ENCODE measurements around the gene AFMID.
"Not testable (repeated sequence)": the region's sequence is repeated elsewhere in the genome, so short reads cannot be mapped to it uniquely, and the experiment has no call there.

AFMID gene

DNA sequence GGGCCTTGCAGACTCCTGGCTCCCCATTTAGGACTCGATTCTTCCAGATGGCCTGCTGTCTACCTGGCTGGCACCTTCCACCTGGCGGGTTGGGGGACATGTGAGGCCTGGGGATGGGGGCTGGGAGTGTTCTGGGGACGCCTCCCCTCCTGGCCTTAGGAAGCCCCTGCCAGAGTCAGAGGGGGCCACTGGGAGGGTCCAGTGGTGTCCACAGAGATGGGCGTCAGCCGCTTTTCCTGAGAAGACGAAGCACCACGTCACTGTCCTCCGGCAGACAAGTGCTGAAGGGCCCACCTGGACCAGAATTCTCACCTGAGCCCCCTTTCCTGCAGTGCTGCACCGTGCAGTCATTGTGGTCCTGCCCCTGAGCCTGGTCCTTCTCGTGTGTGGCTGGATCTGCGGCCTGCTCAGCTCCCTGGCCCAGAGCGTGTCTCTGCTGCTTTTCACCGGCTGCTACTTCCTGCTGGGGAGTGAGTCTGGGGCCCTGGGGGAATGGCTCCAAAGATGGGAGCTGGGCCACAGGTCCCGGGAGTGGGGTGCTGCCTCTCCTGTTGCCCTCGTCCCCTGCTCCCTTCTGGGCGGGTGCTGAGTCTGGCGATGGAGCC lies 47.2 kb downstream of the AFMID start:
- TF ChIP-seq, protein P1, sequence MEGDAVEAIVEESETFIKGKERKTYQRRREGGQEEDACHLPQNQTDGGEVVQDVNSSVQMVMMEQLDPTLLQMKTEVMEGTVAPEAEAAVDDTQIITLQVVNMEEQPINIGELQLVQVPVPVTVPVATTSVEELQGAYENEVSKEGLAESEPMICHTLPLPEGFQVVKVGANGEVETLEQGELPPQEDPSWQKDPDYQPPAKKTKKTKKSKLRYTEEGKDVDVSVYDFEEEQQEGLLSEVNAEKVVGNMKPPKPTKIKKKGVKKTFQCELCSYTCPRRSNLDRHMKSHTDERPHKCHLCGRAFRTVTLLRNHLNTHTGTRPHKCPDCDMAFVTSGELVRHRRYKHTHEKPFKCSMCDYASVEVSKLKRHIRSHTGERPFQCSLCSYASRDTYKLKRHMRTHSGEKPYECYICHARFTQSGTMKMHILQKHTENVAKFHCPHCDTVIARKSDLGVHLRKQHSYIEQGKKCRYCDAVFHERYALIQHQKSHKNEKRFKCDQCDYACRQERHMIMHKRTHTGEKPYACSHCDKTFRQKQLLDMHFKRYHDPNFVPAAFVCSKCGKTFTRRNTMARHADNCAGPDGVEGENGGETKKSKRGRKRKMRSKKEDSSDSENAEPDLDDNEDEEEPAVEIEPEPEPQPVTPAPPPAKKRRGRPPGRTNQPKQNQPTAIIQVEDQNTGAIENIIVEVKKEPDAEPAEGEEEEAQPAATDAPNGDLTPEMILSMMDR (IDR thresholded peaks at IDR 0.05; ENCODE audit: low read depth, low read length): no peak
- in situ Hi-C loops (cut with HindIII; ENCODE audit: low sequenced_read_pairs): no loop called here

DNA sequence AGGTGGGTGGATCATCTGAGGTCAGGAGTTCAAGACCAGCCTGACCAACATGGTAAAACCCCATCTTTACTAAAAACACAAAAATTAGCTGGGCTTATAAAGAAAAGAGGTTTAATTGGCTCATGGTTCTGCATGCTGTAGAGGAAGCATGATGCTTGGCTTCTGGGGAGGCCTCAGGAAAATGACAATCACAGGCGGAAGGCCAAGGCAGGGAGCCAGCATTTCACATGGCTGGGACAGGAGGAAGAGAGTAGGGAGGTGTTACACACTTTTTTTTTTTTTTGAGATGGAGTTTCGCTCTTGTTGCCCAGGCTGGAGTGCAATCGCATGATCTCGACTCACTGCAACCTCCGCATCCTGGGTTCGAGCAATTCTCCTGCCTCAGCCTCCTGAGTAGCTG lies 47.9 kb downstream of the AFMID start:
- DNase-seq (ENCODE audit: low read depth, low spot score); in situ Hi-C loops (cut with HindIII; ENCODE audit: low sequenced_read_pairs): not testable (repeated sequence)

More for the DNA sequence above, 47.2 kb downstream of the AFMID start:
- H3K4me3 ChIP-seq (ENCODE audit: low read depth, low read length): no peak overlapping the region
- no peak for DNase-seq (ENCODE audit: low read depth, low spot score)

DNA sequence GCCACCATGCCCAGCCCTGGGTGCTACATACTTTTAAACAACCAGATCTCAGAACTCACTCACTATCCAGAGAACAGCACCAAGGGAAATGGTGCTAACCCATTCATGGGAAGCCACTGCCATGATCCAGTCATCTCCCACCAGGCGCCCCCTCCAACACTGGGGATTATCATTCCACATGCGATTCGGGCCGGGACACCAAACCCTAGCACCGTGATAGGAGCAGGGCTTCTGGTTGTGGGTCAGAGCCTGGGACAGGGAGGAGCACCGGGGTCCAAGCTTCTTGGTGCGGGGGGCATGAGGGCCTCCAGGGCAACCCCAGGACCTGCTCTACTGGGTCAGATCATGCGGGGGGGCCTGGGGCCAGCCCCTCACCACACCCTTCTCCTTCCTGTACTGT lies 48.7 kb downstream of the AFMID start:
- TF ChIP-seq, protein P1 (IDR thresholded peaks at IDR 0.05; ENCODE audit: low read depth, low read length): no peak
- H3K4me3 ChIP-seq (ENCODE audit: low read depth, low read length): no peak overlapping the region
- in situ Hi-C loops (cut with HindIII; ENCODE audit: low sequenced_read_pairs): no loop called here
- no peak for DNase-seq (ENCODE audit: low read depth, low spot score)

More for the DNA sequence above, 47.9 kb downstream of the AFMID start:
- H3K4me3 ChIP-seq (ENCODE audit: low read depth, low read length): not testable (repeated sequence)

DNA sequence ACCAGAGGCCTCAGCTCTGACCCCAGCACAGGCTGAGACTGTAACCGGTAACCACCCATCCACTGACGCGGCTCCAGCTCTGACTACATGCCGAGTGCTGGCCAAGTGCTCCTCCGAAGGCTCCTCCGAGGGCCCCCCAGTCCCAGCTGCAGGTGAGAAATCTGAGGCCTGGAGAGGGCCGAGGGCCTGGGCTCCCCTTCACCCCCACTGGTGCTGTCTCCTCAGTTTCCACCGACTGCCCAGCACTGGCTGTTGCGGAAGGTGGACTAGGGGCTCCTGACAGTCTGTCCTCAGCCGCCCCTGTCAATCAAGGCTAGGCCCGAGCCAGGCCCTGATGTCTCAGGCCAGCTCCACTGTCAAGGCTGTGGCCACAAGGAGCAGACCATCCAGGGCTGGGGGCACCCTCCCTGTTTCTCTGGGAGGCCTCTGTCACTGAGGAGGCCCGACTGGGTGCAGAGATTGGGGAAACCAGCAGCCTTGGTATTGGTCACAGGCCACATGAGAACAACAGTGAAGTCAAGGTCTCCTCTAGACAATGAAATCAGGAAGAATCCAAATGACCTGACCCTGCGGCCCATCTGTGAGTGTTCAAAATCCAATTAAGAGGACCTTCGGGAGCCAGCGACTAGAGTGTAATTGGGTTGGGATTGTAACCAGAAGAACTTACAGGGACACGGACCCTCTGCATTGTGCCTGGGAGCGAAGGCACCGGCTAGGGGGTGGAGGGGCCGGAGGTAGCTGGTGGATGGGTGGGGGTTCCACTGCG lies 49.4 kb downstream of the AFMID start:
- TF ChIP-seq, protein P1 (IDR thresholded peaks at IDR 0.05; ENCODE audit: low read depth, low read length): no peak
- in situ Hi-C loops (cut with HindIII; ENCODE audit: low sequenced_read_pairs): no loop called here
- no peak for DNase-seq (ENCODE audit: low read depth, low spot score)
- no peak overlapping the region for H3K4me3 ChIP-seq (ENCODE audit: low read depth, low read length)

DNA sequence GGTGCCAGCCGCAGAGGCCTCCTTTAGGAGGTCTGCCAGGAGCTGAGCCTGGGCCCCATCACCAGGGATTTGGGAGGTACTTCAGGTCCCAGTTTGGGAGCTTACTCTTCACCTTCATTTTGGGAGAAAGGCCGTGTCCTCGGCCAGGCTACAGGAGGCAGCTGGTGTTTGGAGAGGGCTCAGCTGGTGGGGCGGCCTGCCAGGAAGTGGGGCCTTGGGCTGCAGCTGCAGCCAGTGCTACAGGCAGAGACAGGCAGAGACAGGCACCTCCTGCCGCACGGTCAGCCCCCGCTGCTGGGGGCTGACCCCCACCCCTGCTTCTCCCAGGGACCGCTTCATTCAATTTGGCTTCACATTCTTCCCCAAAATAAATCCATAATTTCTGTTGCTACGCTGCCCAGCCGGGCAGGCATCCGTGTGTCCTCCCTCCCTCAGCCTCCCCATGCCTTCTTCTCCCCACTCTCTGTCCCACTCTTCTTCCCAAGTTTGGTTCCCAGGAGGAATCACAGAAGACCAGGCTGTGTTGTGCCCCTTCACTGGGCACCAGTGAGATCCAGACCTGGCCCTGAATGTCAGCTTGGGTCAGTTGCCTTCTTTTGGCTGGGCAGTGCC lies 50.3 kb downstream of the AFMID start:
- in situ Hi-C loops (cut with HindIII; ENCODE audit: low sequenced_read_pairs): no loop called here
- no peak for DNase-seq (ENCODE audit: low read depth, low spot score)
- H3K4me3 ChIP-seq (ENCODE audit: low read depth, low read length): no peak overlapping the region
- TF ChIP-seq, protein P1 (IDR thresholded peaks at IDR 0.05; ENCODE audit: low read depth, low read length): no peak

DNA sequence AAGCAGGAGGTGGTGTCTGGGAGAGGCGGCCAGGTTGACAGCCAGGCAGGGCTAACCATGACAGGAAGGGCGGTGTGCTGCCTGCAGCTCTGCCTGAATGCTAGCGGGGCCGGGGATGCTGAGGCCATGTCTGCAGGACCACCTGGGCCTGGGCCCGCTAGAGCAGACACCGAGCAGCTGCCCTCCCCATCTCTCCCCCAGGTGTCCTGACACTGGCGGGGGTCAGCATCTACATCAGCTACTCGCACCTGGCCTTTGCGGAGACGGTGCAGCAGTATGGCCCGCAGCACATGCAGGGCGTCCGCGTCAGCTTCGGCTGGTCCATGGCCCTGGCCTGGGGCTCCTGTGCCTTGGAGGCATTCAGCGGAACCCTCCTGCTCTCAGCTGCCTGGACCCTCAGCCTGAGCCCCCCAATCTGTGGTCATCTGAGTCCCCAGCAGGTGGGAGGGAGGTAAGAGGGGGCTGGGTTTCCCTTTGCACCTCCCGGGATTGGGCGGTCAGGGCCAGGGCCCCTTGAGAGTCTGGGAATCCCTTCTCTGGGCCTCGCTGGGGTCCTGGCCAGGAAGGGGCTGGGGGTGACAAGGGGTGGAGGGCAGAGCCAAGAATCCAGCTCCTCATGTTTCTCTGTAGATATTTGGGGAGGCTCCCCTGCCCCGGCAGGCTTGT lies 51.8 kb downstream of the AFMID start:
- DNase-seq (ENCODE audit: low read depth, low spot score): no peak
- TF ChIP-seq, protein P1 (IDR thresholded peaks at IDR 0.05; ENCODE audit: low read depth, low read length): no peak
- no peak overlapping the region for H3K4me3 ChIP-seq (ENCODE audit: low read depth, low read length)
- in situ Hi-C loops (cut with HindIII; ENCODE audit: low sequenced_read_pairs): no loop called here
